IMR-90 (cell line): Measurements from ENCODE around the gene TENM4. TPM values are rescaled to one million over a fixed set of nuclear protein-coding genes. Genes with fewer than 3 reads are reported as not detected.

Source experiments
- ATAC-seq: fragments of 200-7000 bp; cut with Tn5 transposase; 2 replicates; pipeline ENCODE4 v1.9.1; 2020; ENCODE audit warnings: low read depth, mild to moderate bottlenecking, moderate library complexity
- BruUV-seq: library from RNA; stranded (reverse); fragments of 400-500 nt; replicated peaks from 2 replicates; lab custom pipeline; 2021; lab: Mats Ljungman, UMichigan
- CTCF ChIA-PET: fragments of 300-600 bp; formaldehyde crosslinking; extraction: SDS; loops from one replicate; lab custom pipeline; 2021; ENCODE audit warnings: antibody characterized with exemption; lab: Yijun Ruan, JAX
- POLR2A ChIA-PET: fragments of 300-600 bp; sonication (Branson Sonifier 250); formaldehyde crosslinking; loops from one replicate; lab custom pipeline; 2022; ENCODE audit warnings: antibody characterized with exemption; ENCODE audit not compliant: unreplicated experiment; lab: Charles Lee
- DNase-seq: peaks from one replicate; pipeline ENCODE4 v3.0.0; 2013
- H2AFZ ChIP-seq: replicated peaks from 2 replicates; pipeline ENCODE3; 2013; ENCODE audit warnings: low read length, mild to moderate bottlenecking; ENCODE audit not compliant: poor library complexity
- H2AK5ac ChIP-seq: 2 replicates; pipeline ENCODE4 v1.6.1; 2013; ENCODE audit warnings: low read depth, low read length, inconsistent platforms
- H2AK9ac ChIP-seq: replicated peaks from 2 replicates; pipeline ENCODE3; 2013; ENCODE audit warnings: mild to moderate bottlenecking, low read depth, low read length, moderate library complexity; ENCODE audit not compliant: poor library complexity
- H2BK120ac ChIP-seq: 2 replicates; pipeline ENCODE4 v1.6.1; 2013; ENCODE audit warnings: low read depth, low read length, inconsistent platforms
- H2BK15ac ChIP-seq: 3 replicates; pipeline ENCODE4 v1.6.1; 2013; ENCODE audit warnings: low read depth, low read length, inconsistent platforms
- H2BK20ac ChIP-seq: 2 replicates; pipeline ENCODE4 v1.6.1; 2013; ENCODE audit warnings: low read depth, mild to moderate bottlenecking, inconsistent platforms, low read length, moderate library complexity
- H2BK5ac ChIP-seq: 2 replicates; pipeline ENCODE4 v1.6.1; 2013; ENCODE audit warnings: mild to moderate bottlenecking, low read depth, low read length, inconsistent platforms; ENCODE audit not compliant: poor library complexity, severe bottlenecking
- H3K14ac ChIP-seq: replicated peaks from 2 replicates; pipeline ENCODE4 v1.6.1; 2013; ENCODE audit warnings: low read depth, low read length, inconsistent platforms
- H3K18ac ChIP-seq: 2 replicates; pipeline ENCODE4 v1.6.1; 2013; ENCODE audit warnings: low read depth, low read length, control low read depth
- H3K23ac ChIP-seq: 2 replicates; pipeline ENCODE4 v1.6.1; 2013; ENCODE audit warnings: low read depth, low read length, inconsistent platforms
- H3K27ac ChIP-seq: 2 replicates; pipeline ENCODE4 v1.5.1; 2013; ENCODE audit warnings: mild to moderate bottlenecking, control low read depth, low read length; ENCODE audit not compliant: insufficient read depth
- H3K27me3 ChIP-seq: 2 replicates; pipeline ENCODE4 v1.6.1; 2013; ENCODE audit warnings: low read length; ENCODE audit not compliant: control insufficient read depth, insufficient read depth
- H3K36me3 ChIP-seq: 2 replicates; pipeline ENCODE4 v1.6.1; 2013; ENCODE audit warnings: low read length, mixed read lengths; ENCODE audit not compliant: control insufficient read depth, insufficient read depth
- H3K4ac ChIP-seq: 2 replicates; pipeline ENCODE4 v1.6.1; 2013; ENCODE audit warnings: low read depth, low read length, inconsistent platforms
- H3K4me1 ChIP-seq: 2 replicates; pipeline ENCODE4 v1.6.1; 2013; ENCODE audit warnings: low read length, mixed read lengths; ENCODE audit not compliant: control insufficient read depth, insufficient read depth
- H3K4me2 ChIP-seq: 2 replicates; pipeline ENCODE4 v1.6.1; 2013; ENCODE audit warnings: low read depth, mild to moderate bottlenecking, control low read depth, low read length, moderate library complexity
- H3K4me3 ChIP-seq: 2 replicates; pipeline ENCODE4 v1.5.1; 2013; ENCODE audit warnings: low read depth, mild to moderate bottlenecking, control low read depth, low read length, moderate library complexity; ENCODE audit not compliant: insufficient read depth
- H3K56ac ChIP-seq: 2 replicates; pipeline ENCODE4 v1.6.1; 2013; ENCODE audit warnings: low read length, inconsistent platforms; ENCODE audit not compliant: insufficient read depth; ENCODE audit errors: extremely low read depth
- H3K79me1 ChIP-seq, 2 experiments: 2 replicates each; pipeline ENCODE4 v1.6.1; 2013; ENCODE audit warnings: low read length in 2 of 2, inconsistent platforms in 1 of 2, low read depth in 1 of 2
- H3K9ac ChIP-seq: 2 replicates; pipeline ENCODE4 v1.6.1; 2013; ENCODE audit warnings: low read depth, low read length, control low read depth
- H3K9me1 ChIP-seq: 2 replicates; pipeline ENCODE4 v1.6.1; 2013; ENCODE audit warnings: low read length, inconsistent platforms; ENCODE audit not compliant: insufficient read depth
- H3K9me3 ChIP-seq: 2 replicates; pipeline ENCODE4 v1.6.1; 2013; ENCODE audit warnings: low read length; ENCODE audit not compliant: control insufficient read depth, insufficient read depth
- H4K20me1 ChIP-seq: 2 replicates; pipeline ENCODE4 v1.6.1; 2013; ENCODE audit warnings: low read length, inconsistent platforms; ENCODE audit not compliant: insufficient read depth
- H4K5ac ChIP-seq: 2 replicates; pipeline ENCODE4 v1.6.1; 2013; ENCODE audit warnings: mild to moderate bottlenecking, low read depth, low read length, control low read depth
- H4K8ac ChIP-seq, 2 experiments: 2 replicates each; pipeline ENCODE4 v1.6.1; 2013; ENCODE audit warnings: low read depth in 2 of 2, low read length in 2 of 2, control low read depth in 1 of 2, inconsistent platforms in 1 of 2
- H4K91ac ChIP-seq: 2 replicates; pipeline ENCODE4 v1.6.1; 2013; ENCODE audit warnings: low read depth, low read length, inconsistent platforms; ENCODE audit not compliant: insufficient read depth
- BHLHE40 ChIP-seq: fragments of 150-350 bp; IDR thresholded peaks from 2 replicates; pipeline ENCODE4 v1.6.1; 2016; ENCODE audit warnings: mild to moderate bottlenecking, low read depth, low read length
- CEBPB ChIP-seq: IDR thresholded peaks from 2 replicates; pipeline ENCODE4 v1.6.1; 2012; ENCODE audit warnings: low read depth, low read length, improper control_type of control experiment
- CHD1 ChIP-seq: IDR thresholded peaks from 2 replicates; pipeline ENCODE4 v1.6.1; 2012; ENCODE audit warnings: low read depth, low read length, improper control_type of control experiment
- FOS ChIP-seq: fragments of 150-350 bp; IDR thresholded peaks from 2 replicates; pipeline ENCODE4 v1.6.1; 2016; ENCODE audit warnings: low read depth, low read length
- MAFK ChIP-seq: IDR thresholded peaks from 2 replicates; pipeline ENCODE4 v1.6.1; 2012; ENCODE audit warnings: low read depth, low read length, improper control_type of control experiment
- MAZ ChIP-seq: IDR thresholded peaks from 2 replicates; pipeline ENCODE4 v1.6.1; 2012; ENCODE audit warnings: low read depth, mild to moderate bottlenecking, low read length, improper control_type of control experiment, moderate library complexity, borderline replicate concordance
- NFE2L2 ChIP-seq: fragments of 150-350 bp; IDR thresholded peaks from 2 replicates; pipeline ENCODE4 v1.6.1; 2016; ENCODE audit warnings: low read depth, mild to moderate bottlenecking, low read length
- POLR2A ChIP-seq: IDR thresholded peaks from 2 replicates; pipeline ENCODE4 v1.6.1; 2012; ENCODE audit warnings: mild to moderate bottlenecking, low read depth, low read length
- RAD21 ChIP-seq: IDR thresholded peaks from 2 replicates; pipeline ENCODE4 v1.6.1; 2012; ENCODE audit warnings: low read length, improper control_type of control experiment
- RFX5 ChIP-seq: IDR thresholded peaks from 2 replicates; pipeline ENCODE4 v1.8.0; 2012; ENCODE audit warnings: low read depth, mild to moderate bottlenecking, low read length, moderate library complexity
- SMC3 ChIP-seq: fragments of 150-350 bp; IDR thresholded peaks from 2 replicates; pipeline ENCODE4 v1.6.1; 2016; ENCODE audit warnings: low read depth, mild to moderate bottlenecking, antibody characterized with exemption, low read length, moderate library complexity
- USF2 ChIP-seq: fragments of 150-350 bp; IDR thresholded peaks from 2 replicates; pipeline ENCODE4 v1.6.1; 2017; ENCODE audit warnings: mild to moderate bottlenecking, antibody characterized with exemption, low read length, low read depth
- WGBS, 2 experiments: methylation state at CpG; one replicate each; pipeline versions ENCODE4 v1.1.5 to v1.1.7; 2013; ENCODE audit warnings: missing lambda C conversion rate in 2 of 2; ENCODE audit not compliant: insufficient read length in 1 of 2; ENCODE audit errors: extremely low coverage in 2 of 2; 5-methylcytosine and 5-hydroxymethylcytosine counted together
- dilution Hi-C: fragments of 300-500 bp; cut with HindIII; formaldehyde crosslinking; loops from one replicate; pipeline ENCODE4 v1.14.3; 2018; ENCODE audit warnings: low sequenced_read_pairs; ENCODE audit not compliant: unreplicated experiment
- in situ Hi-C: fragments of 300-500 bp; cut with MboI; formaldehyde crosslinking; loops from 3 replicates; pipeline ENCODE4 v1.14.3; 2019; ENCODE audit warnings: low sequenced_read_pairs, inconsistent platforms, mixed read lengths
- intact Hi-C: fragments of 100-400 bp; cut with micrococcal nuclease; formaldehyde crosslinking; loops from 2 replicates; pipeline ENCODE4 v1.10.0; 2022
- polyA plus RNA-seq, 3 experiments: library from polyadenylated mRNA; depleted of rRNA; stranded (reverse); fragments of >200 nt; gene quantifications; 2 replicates each; pipeline ENCODE4 v1.2.3, GENCODE V29; 2012; ENCODE audit warnings: low replicate concordance in 1 of 3
- total RNA-seq: library from RNA; depleted of rRNA; stranded (reverse); fragments of >200 nt; gene quantifications from 2 replicates; pipeline ENCODE4 v1.2.3, GENCODE V29; 2012
- TF ChIP-seq, protein P1 (sequence below): conservative IDR thresholded peaks from 2 replicates; pipeline ENCODE4 v1.5.1; 2012; ENCODE audit warnings: mild to moderate bottlenecking, low read depth, low read length, improper control_type of control experiment

The TENM4 gene
- total and polyA plus RNA-seq, 2 of the 4 experiments (the other 2 are of a cell fraction): 7.4 to 9.0 TPM

DNA sequence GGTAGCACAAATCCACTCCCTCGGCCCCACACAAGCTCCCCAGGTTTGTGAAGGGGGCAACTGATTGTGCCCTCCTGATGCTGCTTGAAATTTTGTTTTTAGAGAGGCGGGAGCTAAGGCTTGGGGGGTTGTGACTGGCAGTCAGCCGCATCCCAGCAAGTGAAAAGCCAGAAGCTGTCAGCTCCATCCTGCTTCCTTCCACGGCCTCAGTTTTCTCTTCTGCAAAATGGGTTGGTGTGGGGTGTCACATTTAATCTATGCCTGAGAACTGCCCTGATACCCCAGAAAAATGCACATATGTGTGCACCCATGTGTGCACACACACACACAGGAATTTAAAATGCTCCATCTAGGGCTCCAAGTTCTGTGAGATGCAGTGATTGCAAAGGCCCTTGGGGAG, 358.6 kb downstream of the TENM4 start:
- Histone ChIP-seq H3K27me3 (no peaks in the 10 kb centered on the region), H3K9me1 (peaks cover 6% of the 10 kb centered on the region), H3K4me2 (no peak overlapping the region), H3K79me1 (no peaks in the 10 kb centered on the region), H2BK5ac (no peak overlapping the region), H2BK20ac (no peak overlapping the region), H2BK120ac (no peak overlapping the region), H3K4ac (no peak overlapping the region), H3K9me3 (no peaks in the 10 kb centered on the region), H4K20me1 (no peaks in the 10 kb centered on the region), H3K36me3 (no peaks in the 10 kb centered on the region), H3K18ac (no peak overlapping the region), H2AK5ac (no peak overlapping the region), H2BK15ac (no peak overlapping the region), H3K4me1 (peaks cover 15% of the 10 kb centered on the region), H4K8ac (no peak overlapping the region), H3K56ac (no peak overlapping the region), H2AFZ (no peak overlapping the region), H4K5ac (no peak overlapping the region), H4K91ac (no peak overlapping the region), H3K4me3 (no peak overlapping the region), H3K23ac (no peak overlapping the region), H3K14ac (no peak overlapping the region), H3K9ac (no peak overlapping the region), H2AK9ac (no peak overlapping the region), H3K27ac (no peak overlapping the region)
- in situ Hi-C loops: no loop called here
- intact Hi-C loops: loop anchor here (10.0 kb wide), 1 partner anchor 287 kb away; no protein-coding TSS in a partner anchor
- no CpG with 5 or more reads among the region's 4 CpGs for WGBS, 2 experiments
- POLR2A ChIA-PET: no interaction called here
- CTCF ChIA-PET: interaction anchor here (1.1 to 1.7 kb wide), 2 partner anchors 10 to 17 kb away, joined by 3 read pairs; no protein-coding TSS in a partner anchor
- TF ChIP-seq POLR2A (no peak), NFE2L2 (no peak), SMC3 (no peak), RFX5 (no peak), CEBPB (no peak), MAFK (no peak), USF2 (no peak), BHLHE40 (no peak), FOS (no peak), CHD1 (no peak), RAD21 (no peak), MAZ (no peak)
- TF ChIP-seq, protein P1, sequence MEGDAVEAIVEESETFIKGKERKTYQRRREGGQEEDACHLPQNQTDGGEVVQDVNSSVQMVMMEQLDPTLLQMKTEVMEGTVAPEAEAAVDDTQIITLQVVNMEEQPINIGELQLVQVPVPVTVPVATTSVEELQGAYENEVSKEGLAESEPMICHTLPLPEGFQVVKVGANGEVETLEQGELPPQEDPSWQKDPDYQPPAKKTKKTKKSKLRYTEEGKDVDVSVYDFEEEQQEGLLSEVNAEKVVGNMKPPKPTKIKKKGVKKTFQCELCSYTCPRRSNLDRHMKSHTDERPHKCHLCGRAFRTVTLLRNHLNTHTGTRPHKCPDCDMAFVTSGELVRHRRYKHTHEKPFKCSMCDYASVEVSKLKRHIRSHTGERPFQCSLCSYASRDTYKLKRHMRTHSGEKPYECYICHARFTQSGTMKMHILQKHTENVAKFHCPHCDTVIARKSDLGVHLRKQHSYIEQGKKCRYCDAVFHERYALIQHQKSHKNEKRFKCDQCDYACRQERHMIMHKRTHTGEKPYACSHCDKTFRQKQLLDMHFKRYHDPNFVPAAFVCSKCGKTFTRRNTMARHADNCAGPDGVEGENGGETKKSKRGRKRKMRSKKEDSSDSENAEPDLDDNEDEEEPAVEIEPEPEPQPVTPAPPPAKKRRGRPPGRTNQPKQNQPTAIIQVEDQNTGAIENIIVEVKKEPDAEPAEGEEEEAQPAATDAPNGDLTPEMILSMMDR: no peak
- no TSS peak for BruUV-seq
- ATAC-seq (no peak), DNase-seq (no peak)
- dilution Hi-C loops: no loop called here
